Measurements from ENCODE around the gene ZNF248.

The ZNF248 gene

DNA sequence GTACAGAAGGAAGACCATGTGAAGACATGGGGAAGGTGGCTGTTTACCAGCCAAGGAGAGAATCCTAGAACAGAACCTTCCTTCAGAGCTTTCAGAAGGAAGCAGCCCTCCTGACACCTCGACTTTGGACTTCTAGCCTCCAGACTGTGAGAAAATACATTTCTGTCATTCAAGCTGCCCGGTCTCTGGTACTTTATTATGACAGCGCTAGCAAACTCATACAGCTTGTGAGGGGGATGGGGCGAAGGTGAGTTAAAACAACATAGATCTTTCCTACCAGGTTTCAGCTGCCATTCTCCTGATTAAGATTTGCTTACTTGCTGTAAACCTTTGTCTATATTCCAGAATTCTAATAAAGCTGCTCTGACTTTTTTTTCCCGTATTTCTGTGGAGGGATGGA lies 14.9 kb upstream of the ZNF248 start:
- TF ChIP-seq CTCF (conservative IDR thresholded peaks at IDR 0.05; ENCODE audit: low read depth): no peak
- no peak for DNase-seq (ENCODE audit: low spot score)
- H3K27ac ChIP-seq: no peak overlapping the region
- ChIA-PET CTCF (no interaction called here), POLR2A (ENCODE audit: low non-redundant PET) (no interaction called here)

DNA sequence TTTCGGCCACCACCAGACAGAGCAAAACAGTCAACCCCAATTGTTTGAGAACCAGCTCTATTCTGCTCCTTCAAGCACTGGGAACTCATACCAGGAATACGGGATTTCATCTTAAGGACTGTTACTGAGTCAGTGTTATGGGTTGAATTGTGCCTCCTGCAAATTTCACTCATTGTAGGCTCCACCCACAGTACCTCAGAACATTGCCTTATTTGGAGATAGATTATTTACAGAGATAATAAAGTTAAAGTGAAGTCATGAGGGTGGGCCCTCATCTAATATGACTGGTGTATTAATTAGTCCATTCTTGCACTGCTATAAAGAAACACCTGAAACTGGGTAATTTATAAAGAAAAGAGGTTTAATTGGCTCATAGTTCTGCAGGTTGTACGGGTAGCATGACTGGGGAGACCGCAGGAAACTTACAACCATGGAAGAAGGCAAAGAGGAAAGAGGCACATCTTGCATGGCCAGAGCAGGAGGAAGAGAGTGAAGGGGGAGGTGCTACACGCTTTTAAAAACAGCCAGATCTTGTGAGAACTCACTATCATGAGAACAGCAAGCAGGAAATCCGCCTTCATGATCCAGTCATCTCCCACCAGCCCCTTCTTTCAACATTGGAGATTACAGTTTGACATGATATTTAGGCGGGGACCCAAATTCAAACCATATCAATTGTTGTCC lies 14.3 kb upstream of the ZNF248 start:
- TF ChIP-seq CTCF (conservative IDR thresholded peaks at IDR 0.05; ENCODE audit: low read depth): no peak
- ChIA-PET CTCF (no interaction called here), POLR2A (ENCODE audit: low non-redundant PET) (no interaction called here)
- no peak for DNase-seq (ENCODE audit: low spot score)
- H3K27ac ChIP-seq: no peak overlapping the region

DNA sequence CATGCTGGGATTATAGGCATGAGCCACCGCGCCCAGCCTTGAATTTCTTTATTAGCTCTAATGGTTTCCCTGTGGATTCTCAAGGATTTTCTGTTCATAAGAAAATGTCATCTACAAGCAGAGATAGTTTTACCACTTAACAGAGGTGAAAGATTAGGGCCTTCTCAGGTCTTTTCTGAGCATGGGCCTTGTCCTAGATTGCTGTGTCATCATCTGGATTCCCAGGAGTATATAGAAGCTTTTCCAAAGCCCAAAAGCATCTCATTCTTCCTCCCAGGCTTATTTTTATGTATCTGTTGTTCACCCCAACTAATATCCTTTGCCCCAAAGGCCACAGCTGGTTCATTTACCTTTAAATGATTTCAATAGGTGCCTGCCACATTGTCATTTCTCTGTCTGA lies 13.7 kb upstream of the ZNF248 start:
- DNase-seq (ENCODE audit: low spot score): no peak
- H3K27ac ChIP-seq: no peak overlapping the region
- CTCF ChIA-PET: no interaction called here
- POLR2A ChIA-PET (ENCODE audit: low non-redundant PET): no interaction called here
- TF ChIP-seq CTCF (conservative IDR thresholded peaks at IDR 0.05; ENCODE audit: low read depth): no peak

DNA sequence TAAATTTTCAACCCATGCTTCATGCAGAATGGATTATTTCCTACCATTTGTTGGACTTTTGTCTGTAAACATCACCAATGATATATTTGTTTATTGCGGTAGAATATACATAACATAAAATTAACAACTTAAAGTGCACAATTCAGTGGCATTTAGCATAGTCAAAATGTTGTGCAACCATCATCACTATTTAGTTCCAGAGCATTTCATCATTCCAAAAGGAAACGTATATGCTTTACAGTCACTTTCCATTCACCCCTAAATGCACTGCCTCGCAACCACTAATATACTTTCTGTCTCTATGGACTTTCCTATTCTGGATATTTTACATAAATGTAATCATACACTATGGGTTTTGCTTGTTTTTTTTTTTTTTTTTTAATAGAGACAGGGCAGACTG lies 11.4 kb upstream of the ZNF248 start:
- ChIA-PET POLR2A (ENCODE audit: low non-redundant PET) (no interaction called here), CTCF (no interaction called here)
- no peak overlapping the region for H3K27ac ChIP-seq
- no peak for TF ChIP-seq CTCF (conservative IDR thresholded peaks at IDR 0.05; ENCODE audit: low read depth)
- DNase-seq (ENCODE audit: low spot score): no peak

DNA sequence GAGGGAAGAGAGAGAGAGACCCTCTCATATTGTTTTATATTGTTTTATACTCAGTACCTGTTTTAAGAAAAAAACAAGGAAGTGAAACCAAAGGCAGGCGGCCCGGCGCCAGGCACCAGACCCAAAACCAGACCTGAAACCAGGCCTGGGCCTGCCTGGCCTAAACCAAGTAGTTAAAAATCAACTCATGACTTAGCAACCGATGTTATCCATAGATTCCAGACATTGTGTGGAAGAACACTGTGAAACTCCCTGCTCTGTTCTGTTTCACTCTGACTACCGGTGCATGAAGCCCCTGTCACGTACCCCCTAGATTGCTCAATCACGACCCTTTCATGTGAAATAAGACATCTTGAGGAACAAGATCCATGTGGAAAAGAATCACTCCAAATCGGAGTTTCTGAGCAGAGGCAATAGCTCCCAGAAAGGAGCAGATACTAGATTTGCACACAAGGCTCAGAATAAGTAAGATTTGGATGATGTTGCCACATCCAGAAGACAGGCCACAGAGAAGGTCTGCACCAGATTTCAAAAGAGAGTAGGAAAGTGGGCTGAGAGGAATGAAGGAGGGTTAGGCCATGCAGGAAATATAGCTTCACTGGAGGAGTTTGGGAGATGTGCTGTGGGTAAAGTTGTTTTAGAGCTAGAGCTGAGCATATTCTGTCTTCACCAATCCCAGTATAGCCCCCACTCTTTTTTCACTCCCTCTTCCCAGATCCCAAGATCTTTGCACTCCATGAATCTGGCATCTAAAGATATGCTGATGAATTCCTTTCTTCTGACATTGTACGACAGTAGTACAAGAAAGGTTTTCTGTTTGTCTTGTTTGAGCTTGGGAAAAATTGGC lies 8.8 kb upstream of the ZNF248 start:
- POLR2A ChIA-PET (ENCODE audit: low non-redundant PET): no interaction called here
- no peak overlapping the region for H3K27ac ChIP-seq
- TF ChIP-seq CTCF (conservative IDR thresholded peaks at IDR 0.05; ENCODE audit: low read depth): no peak
- CTCF ChIA-PET: no interaction called here
- no peak for DNase-seq (ENCODE audit: low spot score)

- TF ChIP-seq CTCF (conservative IDR thresholded peaks at IDR 0.05; ENCODE audit: low read depth): no peak
- CTCF ChIA-PET: no interaction called here
- DNase-seq (ENCODE audit: low spot score): no peak
- POLR2A ChIA-PET (ENCODE audit: low non-redundant PET): no interaction called here
- no peak overlapping the region for H3K27ac ChIP-seq
These were observed 7.9 kb upstream of the ZNF248 start for GRCh38 chr10:37865264-37865663.

Measured in RWPE1 (cell line).